Heart right ventricle (tissue), 16 donors: ENCODE data around the gene TTLL1. TPM values are rescaled to one million over a fixed set of nuclear protein-coding genes. Genes with fewer than 3 reads are reported as not detected.

Source experiments
- ATAC-seq, 8 donors: fragments of 200-7000 bp; cut with Tn5 transposase; one replicate each; pipeline ENCODE4 v1.9.1; 2020; ENCODE audit warnings: mild to moderate bottlenecking in 8 of 8, moderate library complexity in 8 of 8, moderate number of reproducible peaks in 1 of 8
- DNase-seq, 2 donors: peaks; one replicate each; pipeline ENCODE4 v3.0.0-alpha.2; 2020
- H3K27ac ChIP-seq, 10 donors: fragments of 200-600 bp; sonication (generic) in 2 of 10; one replicate each; pipeline versions ENCODE4 v1.5.0 to v1.8.0; 2020 to 2022; ENCODE audit warnings: mild to moderate bottlenecking in 3 of 10
- H3K27me3 ChIP-seq, 7 donors: fragments of 200-600 bp; one replicate each; pipeline ENCODE4 v1.8.0; 2021 to 2022; ENCODE audit warnings: mild to moderate bottlenecking in 2 of 7
- H3K36me3 ChIP-seq, 9 donors: fragments of 200-600 bp; sonication (generic) in 1 of 9; one replicate each; pipeline versions ENCODE4 v1.5.0 to v1.8.0; 2020 to 2022; ENCODE audit warnings: mild to moderate bottlenecking in 2 of 9
- H3K4me1 ChIP-seq, 9 donors: fragments of 200-600 bp; sonication (generic) in 1 of 9; one replicate each; pipeline versions ENCODE4 v1.5.0 to v1.8.0; 2020 to 2022; ENCODE audit warnings: mild to moderate bottlenecking in 4 of 9
- H3K4me3 ChIP-seq, 10 donors: fragments of 200-600 bp; sonication (generic) in 2 of 10; one replicate each; pipeline versions ENCODE4 v1.5.0 to v1.8.0; 2020 to 2022; ENCODE audit warnings: mild to moderate bottlenecking in 7 of 10, moderate library complexity in 2 of 10
- H3K9me3 ChIP-seq, 11 donors: fragments of 200-600 bp in 10 of 11; sonication (generic) in 2 of 11; one replicate each; pipeline versions ENCODE4 v1.5.0 to v1.8.0; 2013 to 2022; ENCODE audit warnings: mild to moderate bottlenecking in 2 of 11, control low read depth in 1 of 11, moderate library complexity in 1 of 11
- WGBS, 2 donors: extraction: QIAGEN DNeasy Blood & Tissue Kit; methylation state at CpG; one replicate each; pipeline ENCODE4 v1.1.7; 2013; ENCODE audit warnings: inconsistent platforms in 1 of 2; 5-methylcytosine and 5-hydroxymethylcytosine counted together
- intact Hi-C, 10 donors: fragments of 100-400 bp; cut with DNase I; formaldehyde crosslinking; loops; one replicate each; pipeline versions ENCODE4 v1.11.1 to v1.14.2; 2022
- polyA plus RNA-seq, 2 donors: library from polyadenylated mRNA; stranded (reverse); fragments of 200-250 nt; gene quantifications; one replicate each; pipeline ENCODE4 v1.2.3, GENCODE V29; 2013
- total RNA-seq, 10 donors: library from RNA; stranded (reverse); fragmentation: NEBNext Ultra II Directional in 3 of 10; extraction: Animal tissue kit (Norgen Biotek cat#: 25700) in 3 of 10; gene quantifications; one replicate each; pipeline versions ENCODE4 v1.2.1 to v1.2.4, GENCODE V29; 2021 to 2023
- TF ChIP-seq, protein P1 (sequence below), 9 donors: fragments of 200-600 bp; sonication (generic) in 2 of 9; IDR thresholded peaks; one replicate each; pipeline versions ENCODE4 v1.5.0 to v1.8.0; 2021 to 2022; ENCODE audit warnings: antibody characterized with exemption in 9 of 9, mild to moderate bottlenecking in 5 of 9, moderate library complexity in 1 of 9
- donor health status: Arrhythmogenic right ventricular cardiomyopathy.
- donor health status: ischemic (EF 13 %, LVEDD 7.1; RV severe dilation, severe dysfunction).
- donor health status: healthy with polysubstance abuse.
- donor health status: DM: no; HTN: yes; CAD: no.
- donor health status: DM: no; HTN: no; CAD: no.
- donor health status: ischemic (EF 25% LVEDD 6.9; RV normal size, moderate dysfunction).
- donor health status: ischemic (EF 25% LVEDD 5.7; RV mildly dilated, moderate dysfunction).
- donor health status: healthy.
- donor health status: DM: yes; HTN: yes; CAD: no.
- donor health status: Ischemic cardiomyopathy.
- donor health status: ischemic (EF 35%, LVEDD 5.7; RV mildly dilated, moderate dysfunction).
- donor health status: nonischemic (EF 11% LVEDD 7.7; RV severe dilation, severe dysfunction).
- donor health status: DM: yes; HTN: yes; CAD: no.
- donor health status: PGD.
- donor health status: ischemic (EF 29% LVEDD 5.4; RV normal size, mild dysfunction).
- donor health status: nonischemic (EF 23%, LVEDD 6.1; RV moderate dilation, normal function).

The TTLL1 gene
- total and polyA plus RNA-seq, 12 donors = 4.5 to 14.5 (median 10.6) TPM

DNA sequence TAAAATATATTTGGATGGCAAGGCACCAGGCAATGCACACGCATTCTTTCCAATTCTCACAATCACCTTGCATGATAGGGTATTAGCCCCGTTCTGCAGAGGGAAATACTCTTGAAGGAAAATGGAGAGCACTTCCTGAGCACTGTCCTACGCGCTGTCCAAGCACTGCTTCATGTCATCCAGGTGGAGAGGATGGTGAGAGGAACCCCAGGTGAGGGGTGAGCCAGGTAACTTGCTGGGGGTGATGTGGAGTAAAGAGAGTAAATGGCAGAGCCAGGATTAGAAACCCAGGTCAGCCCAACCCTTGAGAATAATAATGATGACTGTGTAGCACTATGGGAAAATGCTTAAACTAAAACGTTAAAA, 73.5 kb downstream of the TTLL1 start:
- no peaks in the 10 kb centered on the region for H3K9me3 ChIP-seq
- no peaks in the 10 kb centered on the region for H3K36me3 ChIP-seq
- WGBS, 2 donors = 25 to 35% methylated on average over 5 of the region's 5 CpGs
- no peaks in the 10 kb centered on the region for H3K27me3 ChIP-seq
- peak in 1 of 8 donors; percentile 4 for ATAC-seq
- H3K27ac ChIP-seq = peak overlapping the region in 7 of 10 donors; percentile 57 to 81 (median 75)
- DNase-seq = no peak
- intact Hi-C loops = loop anchor here in 4 of 10 donors (5.0 to 10.0 kb wide), 3 partner anchors 61 to 113 kb away; no protein-coding TSS in a partner anchor
- peak overlapping the region; percentile 22 to 92 (median 82) for H3K4me3 ChIP-seq
- TF ChIP-seq, protein P1, sequence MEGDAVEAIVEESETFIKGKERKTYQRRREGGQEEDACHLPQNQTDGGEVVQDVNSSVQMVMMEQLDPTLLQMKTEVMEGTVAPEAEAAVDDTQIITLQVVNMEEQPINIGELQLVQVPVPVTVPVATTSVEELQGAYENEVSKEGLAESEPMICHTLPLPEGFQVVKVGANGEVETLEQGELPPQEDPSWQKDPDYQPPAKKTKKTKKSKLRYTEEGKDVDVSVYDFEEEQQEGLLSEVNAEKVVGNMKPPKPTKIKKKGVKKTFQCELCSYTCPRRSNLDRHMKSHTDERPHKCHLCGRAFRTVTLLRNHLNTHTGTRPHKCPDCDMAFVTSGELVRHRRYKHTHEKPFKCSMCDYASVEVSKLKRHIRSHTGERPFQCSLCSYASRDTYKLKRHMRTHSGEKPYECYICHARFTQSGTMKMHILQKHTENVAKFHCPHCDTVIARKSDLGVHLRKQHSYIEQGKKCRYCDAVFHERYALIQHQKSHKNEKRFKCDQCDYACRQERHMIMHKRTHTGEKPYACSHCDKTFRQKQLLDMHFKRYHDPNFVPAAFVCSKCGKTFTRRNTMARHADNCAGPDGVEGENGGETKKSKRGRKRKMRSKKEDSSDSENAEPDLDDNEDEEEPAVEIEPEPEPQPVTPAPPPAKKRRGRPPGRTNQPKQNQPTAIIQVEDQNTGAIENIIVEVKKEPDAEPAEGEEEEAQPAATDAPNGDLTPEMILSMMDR (IDR thresholded peaks at IDR 0.05) = no peak
- peaks cover 4 to 34% (median 16%) of the 10 kb centered on the region in 9 donors for H3K4me1 ChIP-seq

DNA sequence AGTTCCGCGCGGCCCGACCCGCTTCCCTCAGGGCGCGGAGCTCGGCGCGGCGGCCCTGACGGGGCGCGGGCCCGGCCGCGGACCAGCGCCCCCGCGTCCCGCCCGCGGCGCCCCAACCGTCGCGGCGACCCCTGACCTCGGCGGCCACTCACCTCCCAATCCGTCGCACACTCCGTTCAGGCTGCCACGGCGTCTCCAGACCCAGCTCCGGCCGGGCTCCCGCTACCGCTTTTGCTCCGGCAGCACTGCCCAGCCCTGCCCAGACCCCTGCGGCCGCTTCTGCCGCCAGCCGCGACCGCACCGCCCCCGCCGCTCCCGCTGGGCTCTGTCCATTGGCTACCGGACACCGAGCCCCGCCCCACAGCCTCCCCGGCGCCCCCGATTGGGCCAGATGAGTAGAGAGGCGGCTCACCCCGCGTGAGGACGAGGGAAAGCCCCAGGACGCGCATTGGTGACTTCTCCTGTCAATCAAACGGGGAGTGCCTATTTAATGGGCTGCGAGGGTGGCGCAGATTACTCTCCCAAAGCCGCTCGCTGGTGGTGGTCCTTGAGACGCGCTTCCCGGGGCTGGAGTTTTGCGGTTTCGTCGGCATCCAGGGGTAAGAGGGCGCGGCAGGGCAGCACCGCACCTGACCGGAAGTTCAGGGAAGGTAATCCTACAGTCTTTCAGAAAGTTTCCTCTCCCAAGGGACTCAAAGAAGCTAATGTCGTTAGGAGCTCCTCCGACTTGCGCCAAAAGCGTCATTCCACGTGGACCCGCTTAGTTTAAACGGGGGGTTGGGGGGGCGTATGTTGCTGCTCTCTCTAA, 74.1 kb downstream of the TTLL1 start, which contains the start of gene PACSIN2:
Gene PACSIN2 (minus strand): TSS at position 281 of the 808 bp plus-strand sequence. CDS start 103,069 bp downstream, outside the sequence.
- DNase-seq (peak; percentile 100), ATAC-seq (peak; percentile 99 to 100 (median 100))
- H3K36me3 ChIP-seq = no peaks in the 10 kb centered on the region
- peak within 1 kb of the TSS; percentile 57 to 81 (median 74) for H3K27ac ChIP-seq
- WGBS, 2 donors = 0% methylated on average over 77 to 85 of the region's 85 CpGs
- peak within 1 kb of the TSS; percentile 54 to 92 (median 82) for H3K4me3 ChIP-seq
- no peaks in the 10 kb centered on the region for H3K27me3 ChIP-seq
- intact Hi-C loops = loop anchor here in 4 of 10 donors (5.0 to 10.0 kb wide), 4 partner anchors 60 to 158 kb away; partner anchors contain the start of gene ARFGAP3 (in 1 of the 4)
- H3K9me3 ChIP-seq = no peaks in the 10 kb centered on the region
- peaks cover 4 to 34% (median 16%) of the 10 kb centered on the region in 9 donors for H3K4me1 ChIP-seq
- TF ChIP-seq, protein P1 (IDR thresholded peaks at IDR 0.05) = no peak

DNA sequence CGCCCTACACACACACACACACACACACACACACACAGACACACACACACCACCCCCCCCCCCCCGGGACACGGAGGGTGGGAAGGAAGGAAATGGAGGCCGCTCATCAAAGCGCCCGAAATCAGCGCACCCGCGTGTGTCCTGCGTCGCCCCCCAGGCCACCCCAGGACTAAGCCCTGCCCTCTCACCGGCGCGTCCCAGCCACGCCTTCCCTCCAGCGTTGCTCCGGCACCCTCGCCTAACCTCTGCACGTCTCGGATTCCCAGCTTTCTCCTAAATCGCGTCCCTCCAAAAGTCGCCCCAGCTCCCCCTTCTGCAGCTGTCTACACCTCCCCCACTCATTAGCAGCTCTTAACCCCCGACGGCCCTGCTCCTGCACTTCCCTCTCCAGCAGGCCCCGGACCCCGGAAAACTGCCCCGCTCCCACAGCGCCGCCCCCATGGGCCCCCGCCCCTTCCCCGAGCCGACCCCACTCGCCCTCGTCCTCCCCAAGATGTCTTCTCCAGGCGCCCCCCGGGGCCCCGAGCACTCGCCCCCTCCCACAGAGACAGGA, 74.8 kb downstream of the TTLL1 start:
- Histone ChIP-seq H3K4me3 (peak overlapping the region; percentile 54 to 92 (median 82)), H3K27ac (peak overlapping the region; percentile 57 to 81 (median 74)), H3K36me3 (no peaks in the 10 kb centered on the region), H3K9me3 (no peaks in the 10 kb centered on the region), H3K27me3 (no peaks in the 10 kb centered on the region), H3K4me1 (peaks cover 4 to 41% (median 23%) of the 10 kb centered on the region in 9 donors)
- TF ChIP-seq, protein P1 (IDR thresholded peaks at IDR 0.05) = no peak
- ATAC-seq (peak; percentile 20 to 40 (median 32)), DNase-seq (peak; percentile 31 to 50)
- WGBS, 2 donors = 0 to 1% methylated on average over 36 to 38 of the region's 39 CpGs
- intact Hi-C loops = loop anchor here in 3 of 10 donors (5.0 to 10.0 kb wide), 3 partner anchors 60 to 157 kb away; partner anchors contain the start of gene ARFGAP3 (in 1 of the 3)
